ENCODE data around the gene FLNB. TPM values are rescaled to one million over a fixed set of nuclear protein-coding genes. Genes with fewer than 3 reads are reported as not detected.

Gene FLNB
- total and polyA plus RNA-seq, 2 experiments from 2014 or later: 60.6 to 186 TPM

- Histone ChIP-seq H3K36me3 (ENCODE audit: low read depth) (no peaks in the 10 kb centered on the region), H3K4me3 (no peak overlapping the region), H3K79me2 (ENCODE audit: insufficient read depth) (peaks cover 89% of the 10 kb centered on the region), H3K27ac (peak overlapping the region; percentile 7; the same call in 1 of the 2 replicates), H3K9me2 (ENCODE audit: insufficient read depth) (no peaks in the 10 kb centered on the region), H4K20me1 (ENCODE audit: insufficient read depth) (no peaks in the 10 kb centered on the region), H3F3A (ENCODE audit: insufficient read depth) (peaks cover 62% of the 10 kb centered on the region), H2AFZ (no peak overlapping the region), H3K4me2 (ENCODE audit: unreplicated experiment) (peak overlapping the region; percentile 8), H3K9me3 (ENCODE audit: low read depth) (no peaks in the 10 kb centered on the region), H3K27me3 (replicated peaks; ENCODE audit: insufficient read depth) (no peaks in the 10 kb centered on the region), H3K4me1 (ENCODE audit: insufficient read depth) (peaks cover 82% of the 10 kb centered on the region), H3K9ac (no peak overlapping the region)
- 68 to 69% methylated on average over 12 of the region's 12 CpGs for WGBS, 2 experiments (ENCODE audit: low coverage in 1 of 2, low lambda C conversion rate in 2 of 2, missing lambda C conversion rate in 2 of 2)
- TF ChIP-seq EZH2phosphoT487 (IDR thresholded peaks at IDR 0.05; ENCODE audit: insufficient read depth, low read depth) (no peak), EZH2 (IDR thresholded peaks at IDR 0.05; ENCODE audit: insufficient read depth, poor library complexity, severe bottlenecking) (no peak)
- in situ Hi-C loops (cut with MboI): no loop called here
- peak; percentile 86 for DNase-seq
Observed at GRCh38 chr3:58063022-58063815, 55.0 kb downstream of the FLNB start.

GRCh38 chr3:58064923-58065638 is 56.9 kb downstream of the FLNB start:
- no peak overlapping the region for H3K9ac ChIP-seq
- H3K4me1 ChIP-seq (ENCODE audit: insufficient read depth): peaks cover 65% of the 10 kb centered on the region
- H3K4me2 ChIP-seq (ENCODE audit: unreplicated experiment): no peak overlapping the region
- no peak overlapping the region for H3K4me3 ChIP-seq
- DNase-seq: no peak
- H3K36me3 ChIP-seq (ENCODE audit: low read depth): no peaks in the 10 kb centered on the region
- H3K27me3 ChIP-seq (replicated peaks; ENCODE audit: insufficient read depth): no peaks in the 10 kb centered on the region
- H2AFZ ChIP-seq: no peak overlapping the region
- no peaks in the 10 kb centered on the region for H3K9me3 ChIP-seq (ENCODE audit: low read depth)
- in situ Hi-C loops (cut with MboI): no loop called here
- WGBS, 2 experiments (ENCODE audit: low coverage in 1 of 2, low lambda C conversion rate in 2 of 2, missing lambda C conversion rate in 2 of 2): 93 to 95% methylated on average over 9 to 10 of the region's 10 CpGs
- H3F3A ChIP-seq (ENCODE audit: insufficient read depth): peaks cover 45% of the 10 kb centered on the region
- no peak overlapping the region for H3K27ac ChIP-seq
- H3K9me2 ChIP-seq (ENCODE audit: insufficient read depth): no peaks in the 10 kb centered on the region
- H4K20me1 ChIP-seq (ENCODE audit: insufficient read depth): peaks cover 3% of the 10 kb centered on the region; the same call in 1 of the 2 replicates
- peaks cover 96% of the 10 kb centered on the region for H3K79me2 ChIP-seq (ENCODE audit: insufficient read depth)
- TF ChIP-seq EZH2 (IDR thresholded peaks at IDR 0.05; ENCODE audit: insufficient read depth, poor library complexity, severe bottlenecking) (no peak), EZH2phosphoT487 (IDR thresholded peaks at IDR 0.05; ENCODE audit: insufficient read depth, low read depth) (no peak)

GRCh38 chr3:58065700-58066167 is 57.5 kb downstream of the FLNB start:
- H3K9ac ChIP-seq: no peak overlapping the region
- in situ Hi-C loops (cut with MboI): no loop called here
- TF ChIP-seq EZH2 (IDR thresholded peaks at IDR 0.05; ENCODE audit: insufficient read depth, poor library complexity, severe bottlenecking) (no peak), EZH2phosphoT487 (IDR thresholded peaks at IDR 0.05; ENCODE audit: insufficient read depth, low read depth) (no peak)
- H3K9me3 ChIP-seq (ENCODE audit: low read depth): no peaks in the 10 kb centered on the region
- no peak overlapping the region for H3K4me2 ChIP-seq (ENCODE audit: unreplicated experiment)
- H3K27me3 ChIP-seq (replicated peaks; ENCODE audit: insufficient read depth): no peaks in the 10 kb centered on the region
- DNase-seq: no peak
- WGBS, 2 experiments (ENCODE audit: low coverage in 1 of 2, low lambda C conversion rate in 2 of 2, missing lambda C conversion rate in 2 of 2): 59 to 61% methylated on average over 6 of the region's 6 CpGs
- peaks cover 42% of the 10 kb centered on the region for H3F3A ChIP-seq (ENCODE audit: insufficient read depth)
- no peak overlapping the region for H2AFZ ChIP-seq
- H3K4me3 ChIP-seq: no peak overlapping the region
- H3K36me3 ChIP-seq (ENCODE audit: low read depth): no peaks in the 10 kb centered on the region
- H3K9me2 ChIP-seq (ENCODE audit: insufficient read depth): no peaks in the 10 kb centered on the region
- H3K4me1 ChIP-seq (ENCODE audit: insufficient read depth): peaks cover 58% of the 10 kb centered on the region
- peaks cover 99% of the 10 kb centered on the region for H3K79me2 ChIP-seq (ENCODE audit: insufficient read depth)
- H4K20me1 ChIP-seq (ENCODE audit: insufficient read depth): peaks cover 3% of the 10 kb centered on the region; the same call in 1 of the 2 replicates
- no peak overlapping the region for H3K27ac ChIP-seq

- Histone ChIP-seq H4K20me1 (ENCODE audit: insufficient read depth) (peaks cover 3% of the 10 kb centered on the region; the same call in 1 of the 2 replicates), H3K4me2 (ENCODE audit: unreplicated experiment) (peak overlapping the region; percentile 55), H3K9ac (0 out of 2 replicates have a peak overlapping the region, but pooled peaks have one; percentile 7), H3F3A (ENCODE audit: insufficient read depth) (peaks cover 36% of the 10 kb centered on the region), H3K9me2 (ENCODE audit: insufficient read depth) (no peaks in the 10 kb centered on the region), H3K9me3 (ENCODE audit: low read depth) (no peaks in the 10 kb centered on the region), H3K79me2 (ENCODE audit: insufficient read depth) (peaks cover 99% of the 10 kb centered on the region), H3K4me3 (peak overlapping the region; percentile 5), H2AFZ (no peak overlapping the region), H3K4me1 (ENCODE audit: insufficient read depth) (peaks cover 47% of the 10 kb centered on the region), H3K27me3 (replicated peaks; ENCODE audit: insufficient read depth) (no peaks in the 10 kb centered on the region), H3K36me3 (ENCODE audit: low read depth) (no peaks in the 10 kb centered on the region), H3K27ac (peak overlapping the region; percentile 31)
- peak; percentile 72 for DNase-seq
- in situ Hi-C loops (cut with MboI): no loop called here
- 10 to 18% methylated on average over 3 of the region's 3 CpGs for WGBS, 2 experiments (ENCODE audit: low coverage in 1 of 2, low lambda C conversion rate in 2 of 2, missing lambda C conversion rate in 2 of 2)
- TF ChIP-seq EZH2 (IDR thresholded peaks at IDR 0.05; ENCODE audit: insufficient read depth, poor library complexity, severe bottlenecking): no peak
- no peak for TF ChIP-seq EZH2phosphoT487 (IDR thresholded peaks at IDR 0.05; ENCODE audit: insufficient read depth, low read depth)
Observed at GRCh38 chr3:58066842-58067241, 58.6 kb downstream of the FLNB start.

Data from GM23248 (cell line).